Stomach (tissue), 9 donors: ENCODE measurements around the gene MAST4. TPM values are rescaled to one million over a fixed set of nuclear protein-coding genes. Genes with fewer than 3 reads are reported as not detected.
"Not testable (repeated sequence)": the region's sequence is repeated elsewhere in the genome, so short reads cannot be mapped to it uniquely, and the experiment has no call there.

Source experiments
- DNase-seq, 2 donors: peaks; one replicate each; pipeline versions ENCODE4 v3.0.0 to v3.0.0-alpha.2; 2013 to 2019
- H3K27ac ChIP-seq, 5 donors: fragments of 200-600 bp in 4 of 5; sonication (generic) in 4 of 5; one replicate each; pipeline ENCODE4 v1.5.1; 2013 to 2019; ENCODE audit warnings: mild to moderate bottlenecking in 1 of 5, moderate library complexity in 1 of 5
- H3K27me3 ChIP-seq, 3 donors: fragments of 200-600 bp; sonication (generic); one replicate each; pipeline ENCODE4 v1.5.1; 2017 to 2019; ENCODE audit warnings: mixed run types in 1 of 3
- H3K36me3 ChIP-seq, 4 donors: fragments of 200-600 bp; sonication (generic); 1 replicate in 3 of 4; 2 replicates in 1 of 4; pipeline ENCODE4 v1.5.1; 2016 to 2019
- H3K4me1 ChIP-seq, 4 donors: fragments of 200-600 bp; sonication (generic); one replicate each; pipeline ENCODE4 v1.5.1; 2016 to 2019
- H3K4me3 ChIP-seq, 4 donors: fragments of 200-600 bp; sonication (generic) in 3 of 4; one replicate each; pipeline ENCODE4 v1.5.1; 2016 to 2019; ENCODE audit warnings: mild to moderate bottlenecking in 1 of 4
- H3K9me3 ChIP-seq, 4 donors: fragments of 200-600 bp; sonication (generic); one replicate each; pipeline ENCODE4 v1.5.1; 2016 to 2019
- CTCF ChIP-seq, 7 experiments: fragments of 450-650 bp in 4 of 7; fragments of 200-600 bp in 3 of 7; sonication (generic) in 3 of 7; IDR thresholded peaks; one replicate each; pipeline ENCODE4 v1.5.1; 2016 to 2019; ENCODE audit warnings: antibody characterized with exemption in 7 of 7, control low read depth in 2 of 7, mild to moderate bottlenecking in 1 of 7
- EP300 ChIP-seq: sonication (generic); formaldehyde crosslinking; IDR thresholded peaks from one replicate; pipeline ENCODE4 v1.6.1; 2017; ENCODE audit warnings: antibody characterized with exemption
- POLR2A ChIP-seq, 4 donors: fragments of 450-650 bp; IDR thresholded peaks; one replicate each; pipeline ENCODE4 v1.6.1; 2016; ENCODE audit warnings: antibody characterized with exemption in 4 of 4, control low read depth in 2 of 4, mild to moderate bottlenecking in 1 of 4, moderate library complexity in 1 of 4
- POLR2AphosphoS5 ChIP-seq, 3 donors: sonication (generic); formaldehyde crosslinking; IDR thresholded peaks; one replicate each; pipeline ENCODE4 v1.6.1; 2016; ENCODE audit warnings: antibody characterized with exemption in 3 of 3
- WGBS, 5 donors: extraction: QIAGEN DNeasy Blood & Tissue Kit in 3 of 5; methylation state at CpG; one replicate each; pipeline versions ENCODE4 v1.1.5 to v1.1.7; 2013 to 2018; 5-methylcytosine and 5-hydroxymethylcytosine counted together
- intact Hi-C: fragments of 100-400 bp; cut with DNase I; formaldehyde crosslinking; loops from one replicate; pipeline ENCODE4 v1.15.1; 2023; ENCODE audit warnings: low total_unique reads
- polyA plus RNA-seq, 3 donors: library from polyadenylated mRNA; stranded (reverse); fragments of 200-250 nt; gene quantifications; one replicate each; pipeline ENCODE4 v1.2.3, GENCODE V29; 2013
- total RNA-seq, 5 donors: library from RNA; depleted of rRNA; stranded (reverse); fragments of >200 nt; gene quantifications; one replicate each; pipeline versions ENCODE4 v1.1.0 to v1.2.3, GENCODE V29; 2014 to 2016
- donor health status: healthy with polysubstance abuse.
- donor health status: Bipolar disorder and iron deficiency.
- donor health status: healthy.

Gene MAST4
- total and polyA plus RNA-seq, 8 donors: 1.5 to 52.5 (median 32.1) TPM

- Histone ChIP-seq H3K27ac (no peak overlapping the region), H3K9me3 (no peaks in the 10 kb centered on the region), H3K36me3 (peaks cover 6 to 79% (median 69%) of the 10 kb centered on the region in 4 donors), H3K4me3 (no peak overlapping the region), H3K27me3 (no peaks in the 10 kb centered on the region), H3K4me1 (no peaks in the 10 kb centered on the region)
- DNase-seq: no peak
- intact Hi-C loops: no loop called here
- no peak for TF ChIP-seq POLR2A (IDR thresholded peaks at IDR 0.05)
- no peak for TF ChIP-seq POLR2AphosphoS5 (IDR thresholded peaks at IDR 0.05)
- TF ChIP-seq EP300: no peak
- TF ChIP-seq CTCF (IDR thresholded peaks at IDR 0.05): no peak
Observed at GRCh38 chr5:67120032-67120431, 523.8 kb downstream of the MAST4 start.

DNA sequence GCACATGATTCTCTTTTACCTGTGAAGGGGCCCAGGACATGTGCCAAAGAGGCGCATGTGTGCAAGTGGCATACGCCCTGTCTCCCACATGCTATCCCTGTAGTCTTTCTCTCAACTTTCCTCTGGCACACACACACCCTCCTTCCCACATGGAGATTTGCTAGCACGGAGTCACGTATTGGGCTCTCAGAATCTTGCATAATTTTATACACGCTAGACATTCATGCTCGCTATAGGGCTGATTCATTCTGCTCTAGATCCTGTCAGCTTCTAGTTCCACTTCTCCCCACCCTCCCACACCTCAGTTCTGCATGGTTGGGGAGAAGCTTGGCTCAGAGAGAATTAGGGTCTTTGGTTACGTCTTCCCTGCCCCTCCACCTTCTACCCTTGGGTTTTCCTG, 527.6 kb downstream of the MAST4 start:
- 93 to 97% (median 96%) methylated on average over 7 of the region's 7 CpGs for WGBS, 5 donors
- intact Hi-C loops: no loop called here
- TF ChIP-seq EP300 (no peak), CTCF (IDR thresholded peaks at IDR 0.05) (no peak), POLR2AphosphoS5 (IDR thresholded peaks at IDR 0.05) (no peak), POLR2A (IDR thresholded peaks at IDR 0.05) (no peak)
- H3K4me3 ChIP-seq: no peak overlapping the region
- no peak for DNase-seq
- peaks cover 6 to 72% (median 61%) of the 10 kb centered on the region in 4 donors for H3K36me3 ChIP-seq
- H3K27ac ChIP-seq: no peak overlapping the region
- H3K27me3 ChIP-seq: no peaks in the 10 kb centered on the region
- no peaks in the 10 kb centered on the region for H3K9me3 ChIP-seq
- H3K4me1 ChIP-seq: no peaks in the 10 kb centered on the region

DNA sequence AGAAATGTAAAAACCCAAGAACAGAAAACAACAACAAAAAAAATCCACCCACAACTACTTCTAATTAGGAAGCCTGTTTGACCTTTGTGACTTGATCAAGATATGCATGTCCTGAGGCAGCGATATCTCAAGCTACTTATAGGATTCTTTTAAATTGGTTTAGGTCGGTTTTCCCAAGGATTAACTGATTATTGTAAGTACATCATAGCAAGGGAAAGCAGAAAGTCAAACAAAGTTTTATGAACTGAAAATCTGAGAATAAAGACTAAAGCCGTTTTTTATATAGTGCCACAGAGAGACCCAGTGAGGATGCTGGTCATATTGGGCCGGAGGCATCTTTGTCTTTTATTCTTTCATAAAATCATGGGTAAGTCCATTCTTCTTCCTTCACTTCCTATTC, 528.4 kb downstream of the MAST4 start:
- Histone ChIP-seq H3K27ac (no peak overlapping the region), H3K4me3 (no peak overlapping the region), H3K27me3 (no peaks in the 10 kb centered on the region), H3K9me3 (no peaks in the 10 kb centered on the region), H3K4me1 (no peaks in the 10 kb centered on the region), H3K36me3 (peaks cover 6 to 71% (median 57%) of the 10 kb centered on the region in 4 donors)
- intact Hi-C loops: no loop called here
- no peak for DNase-seq
- 73 to 90% (median 85%) methylated on average over 4 of the region's 4 CpGs for WGBS, 5 donors
- TF ChIP-seq POLR2AphosphoS5 (IDR thresholded peaks at IDR 0.05) (no peak), POLR2A (IDR thresholded peaks at IDR 0.05) (no peak), EP300 (no peak)

GRCh38 chr5:67127347-67127895, 531.2 kb downstream of the MAST4 start:
- H3K27ac ChIP-seq, H3K4me1 ChIP-seq, H3K27me3 ChIP-seq, intact Hi-C loops, H3K4me3 ChIP-seq, DNase-seq, H3K9me3 ChIP-seq: not testable (repeated sequence)
- WGBS, 5 donors: 82 to 90% (median 86%) methylated on average over 5 of the region's 5 CpGs
- peaks cover 6 to 66% (median 43%) of the 10 kb centered on the region in 4 donors for H3K36me3 ChIP-seq

GRCh38 chr5:67129768-67130167, 533.6 kb downstream of the MAST4 start:
- Histone ChIP-seq H3K36me3 (peaks cover 0 to 61% (median 38%) of the 10 kb centered on the region in 4 donors), H3K4me1 (no peaks in the 10 kb centered on the region), H3K27me3 (no peaks in the 10 kb centered on the region), H3K4me3 (no peak overlapping the region), H3K27ac (no peak overlapping the region), H3K9me3 (no peaks in the 10 kb centered on the region)
- WGBS, 5 donors: 91 to 96% (median 93%) methylated on average over 2 of the region's 2 CpGs
- TF ChIP-seq EP300 (no peak), POLR2AphosphoS5 (IDR thresholded peaks at IDR 0.05) (no peak), CTCF (IDR thresholded peaks at IDR 0.05) (no peak)
- intact Hi-C loops: no loop called here
- DNase-seq: no peak
